ENCODE results near the gene KIAA0825.
A peak's percentile ranks its signal among the peaks of the same experiment; 100 is the strongest.
"Not testable (repeated sequence)": the region's sequence is repeated elsewhere in the genome, so short reads cannot be mapped to it uniquely, and the experiment has no call there.

KIAA0825 gene

DNA sequence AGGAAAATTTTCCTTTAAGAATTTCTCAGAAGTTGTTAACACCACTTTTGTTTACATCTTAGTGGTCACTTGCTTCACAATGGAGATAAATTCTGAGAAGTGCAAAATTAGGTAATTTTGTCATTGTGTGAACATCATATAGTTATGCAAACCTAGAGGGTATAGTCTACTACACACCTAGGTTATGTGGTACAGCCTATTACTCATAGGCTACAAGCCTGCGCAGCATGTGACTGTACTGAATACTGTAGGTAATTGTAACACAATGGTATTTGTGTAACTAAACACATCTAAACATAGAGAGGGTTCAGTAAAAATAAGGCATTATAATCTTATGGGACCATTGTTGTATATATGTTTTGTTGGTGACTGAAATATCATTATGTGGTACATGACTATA, 488.3 kb downstream of the KIAA0825 start:
- TF ChIP-seq, protein P1, sequence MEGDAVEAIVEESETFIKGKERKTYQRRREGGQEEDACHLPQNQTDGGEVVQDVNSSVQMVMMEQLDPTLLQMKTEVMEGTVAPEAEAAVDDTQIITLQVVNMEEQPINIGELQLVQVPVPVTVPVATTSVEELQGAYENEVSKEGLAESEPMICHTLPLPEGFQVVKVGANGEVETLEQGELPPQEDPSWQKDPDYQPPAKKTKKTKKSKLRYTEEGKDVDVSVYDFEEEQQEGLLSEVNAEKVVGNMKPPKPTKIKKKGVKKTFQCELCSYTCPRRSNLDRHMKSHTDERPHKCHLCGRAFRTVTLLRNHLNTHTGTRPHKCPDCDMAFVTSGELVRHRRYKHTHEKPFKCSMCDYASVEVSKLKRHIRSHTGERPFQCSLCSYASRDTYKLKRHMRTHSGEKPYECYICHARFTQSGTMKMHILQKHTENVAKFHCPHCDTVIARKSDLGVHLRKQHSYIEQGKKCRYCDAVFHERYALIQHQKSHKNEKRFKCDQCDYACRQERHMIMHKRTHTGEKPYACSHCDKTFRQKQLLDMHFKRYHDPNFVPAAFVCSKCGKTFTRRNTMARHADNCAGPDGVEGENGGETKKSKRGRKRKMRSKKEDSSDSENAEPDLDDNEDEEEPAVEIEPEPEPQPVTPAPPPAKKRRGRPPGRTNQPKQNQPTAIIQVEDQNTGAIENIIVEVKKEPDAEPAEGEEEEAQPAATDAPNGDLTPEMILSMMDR (IDR thresholded peaks at IDR 0.05; ENCODE audit: low read depth, low read length, missing control alignments): no peak
- DNase-seq (ENCODE audit: low read depth): no peak
- no peak overlapping the region for H3K4me3 ChIP-seq (ENCODE audit: low read depth, low read length)
- in situ Hi-C loops (cut with HindIII; ENCODE audit: low sequenced_read_pairs): no loop called here

- no peak overlapping the region for H3K4me3 ChIP-seq (ENCODE audit: low read depth, low read length)
- TF ChIP-seq, protein P1 (IDR thresholded peaks at IDR 0.05; ENCODE audit: low read depth, low read length, missing control alignments): no peak
- DNase-seq (ENCODE audit: low read depth): no peak
- in situ Hi-C loops (cut with HindIII; ENCODE audit: low sequenced_read_pairs): no loop called here
Measured at GRCh38 chr5:94125107-94125506, 493.3 kb downstream of the KIAA0825 start.

DNA sequence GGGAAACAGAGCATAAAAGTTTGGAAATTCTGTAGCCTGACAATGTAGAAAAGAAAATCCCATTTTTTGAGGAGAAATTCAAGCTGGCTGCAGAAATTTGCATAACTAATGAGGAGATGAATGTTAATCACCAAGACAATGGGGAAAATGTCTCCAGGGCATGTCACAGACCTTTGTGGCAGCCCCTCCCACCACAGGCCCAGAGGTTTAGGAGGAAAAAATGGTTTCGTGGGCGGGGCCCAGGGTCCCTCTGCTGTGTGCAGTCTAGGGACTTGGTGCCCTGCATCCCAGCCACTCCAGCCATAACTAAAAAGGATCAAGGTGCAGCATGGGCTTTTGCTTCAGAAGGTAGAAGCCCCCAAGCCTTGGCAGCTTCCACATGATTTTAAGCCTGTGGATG, 502.1 kb downstream of the KIAA0825 start:
- in situ Hi-C loops (cut with HindIII; ENCODE audit: low sequenced_read_pairs); H3K4me3 ChIP-seq (ENCODE audit: low read depth, low read length); DNase-seq (ENCODE audit: low read depth): not testable (repeated sequence)

DNA sequence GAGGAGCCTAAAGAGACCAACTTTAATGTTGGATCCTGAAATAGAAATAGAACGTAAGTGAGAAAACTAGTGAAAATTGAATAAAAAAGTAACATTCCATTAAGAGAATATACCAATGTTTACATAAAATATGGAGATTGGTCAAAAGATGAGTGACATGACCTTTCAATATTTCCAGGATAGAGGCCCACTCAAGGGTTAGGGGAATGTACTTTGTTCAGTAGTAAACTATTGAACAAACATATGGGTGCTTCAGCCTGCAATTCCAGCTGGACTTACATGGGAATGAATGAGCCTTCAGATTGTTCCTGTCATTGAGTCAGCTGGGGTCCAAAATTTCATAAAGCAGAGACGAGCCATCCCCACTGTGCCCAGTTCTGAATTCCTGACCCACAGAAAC, 505.3 kb downstream of the KIAA0825 start:
- DNase-seq (ENCODE audit: low read depth): no peak
- in situ Hi-C loops (cut with HindIII; ENCODE audit: low sequenced_read_pairs): no loop called here

DNA sequence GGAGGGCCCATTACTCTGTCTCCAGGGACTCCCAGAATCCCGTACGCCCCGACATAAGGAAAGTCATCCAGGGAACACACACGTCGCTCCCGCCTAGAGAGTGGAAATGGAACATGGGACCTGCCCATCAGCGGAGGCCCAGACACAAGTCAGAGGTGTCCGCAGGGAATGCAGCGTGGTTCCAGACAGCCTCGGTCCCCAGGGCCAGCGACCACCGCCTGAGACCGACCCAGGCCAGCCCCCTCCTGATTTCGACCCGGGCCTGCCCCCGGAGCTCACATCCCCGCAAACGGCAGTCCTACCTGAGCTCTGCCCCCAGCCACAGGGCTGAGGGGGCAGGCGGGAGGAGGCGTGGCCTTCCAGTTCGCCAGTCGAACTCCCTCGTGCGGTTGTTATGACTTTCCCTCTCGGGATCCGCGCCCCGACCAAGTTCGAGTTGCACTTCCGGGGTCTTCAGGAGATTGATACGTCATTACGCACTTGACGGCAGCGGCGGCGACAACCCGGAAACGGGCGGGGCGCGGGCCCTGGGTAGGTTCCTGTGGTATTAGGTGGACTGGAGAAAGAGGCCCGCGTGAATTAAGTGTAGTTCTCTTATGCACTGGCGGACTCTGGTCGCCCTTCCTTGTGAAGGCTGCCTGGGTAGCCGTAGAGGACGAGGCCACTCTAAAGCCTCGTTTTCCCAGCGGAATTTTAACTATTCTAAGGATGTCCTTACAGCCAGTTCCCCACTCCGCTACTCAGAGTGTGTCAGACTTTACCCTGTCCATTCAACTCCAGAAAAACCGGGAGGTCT, 507.0 kb downstream of the KIAA0825 start:
- in situ Hi-C loops (cut with HindIII; ENCODE audit: low sequenced_read_pairs): no loop called here
- TF ChIP-seq, protein P1 (IDR thresholded peaks at IDR 0.05; ENCODE audit: low read depth, low read length, missing control alignments): peak; percentile 24
- peak overlapping the region; percentile 80 for H3K4me3 ChIP-seq (ENCODE audit: low read depth, low read length)
- DNase-seq (ENCODE audit: low read depth): peak; percentile 94

More for the DNA sequence above, 505.3 kb downstream of the KIAA0825 start:
- H3K4me3 ChIP-seq (ENCODE audit: low read depth, low read length): no peak overlapping the region
- TF ChIP-seq, protein P1 (IDR thresholded peaks at IDR 0.05; ENCODE audit: low read depth, low read length, missing control alignments): no peak

GRCh38 chr5:94103514-94104245, 514.7 kb downstream of the KIAA0825 start:
- DNase-seq (ENCODE audit: low read depth): no peak
- in situ Hi-C loops (cut with HindIII; ENCODE audit: low sequenced_read_pairs): no loop called here
- H3K4me3 ChIP-seq (ENCODE audit: low read depth, low read length): no peak overlapping the region
- TF ChIP-seq, protein P1 (IDR thresholded peaks at IDR 0.05; ENCODE audit: low read depth, low read length, missing control alignments): no peak
